Large intestine (tissue), 3 donors: ENCODE results near the gene PRDM16. TPM values are rescaled to one million over a fixed set of nuclear protein-coding genes. Genes with fewer than 3 reads are reported as not detected.

ENCODE experiments used
- DNase-seq, 2 donors: peaks; one replicate each; pipeline versions ENCODE4 v3.0.0 to v3.0.0-alpha.2; 2013
- H3K27ac ChIP-seq: one replicate; pipeline ENCODE4 v1.5.1; 2013; ENCODE audit warnings: low read length
- H3K27me3 ChIP-seq: 2 replicates; pipeline ENCODE4 v1.6.1; 2013; ENCODE audit warnings: low read length; ENCODE audit not compliant: control insufficient read depth, insufficient read depth
- H3K36me3 ChIP-seq: 2 replicates; pipeline ENCODE4 v1.6.1; 2013; ENCODE audit warnings: low read length; ENCODE audit not compliant: control insufficient read depth, insufficient read depth
- H3K4me1 ChIP-seq: one replicate; pipeline ENCODE4 v1.6.1; 2013; ENCODE audit warnings: low read length; ENCODE audit not compliant: control insufficient read depth, insufficient read depth
- H3K4me3 ChIP-seq: one replicate; pipeline ENCODE4 v1.5.1; 2013; ENCODE audit warnings: low read length
- H3K9me3 ChIP-seq: one replicate; pipeline ENCODE4 v1.6.1; 2013; ENCODE audit warnings: mild to moderate bottlenecking, low read depth, low read length, moderate library complexity; ENCODE audit not compliant: control insufficient read depth
- WGBS: methylation state at CpG from one replicate; pipeline ENCODE4 v1.1.5; 2013; ENCODE audit warnings: low lambda C conversion rate; ENCODE audit not compliant: insufficient coverage; 5-methylcytosine and 5-hydroxymethylcytosine counted together
- polyA plus RNA-seq: library from polyadenylated mRNA; unstranded; fragments of 120-200 nt; gene quantifications from one replicate; pipeline ENCODE4 v1.2.1, GENCODE V29; 2013

Gene PRDM16
- polyA plus RNA-seq, 1 donor: 20.6 TPM

- no peak overlapping the region for H3K27ac ChIP-seq
- WGBS: 100% methylated on average over 4 of the region's 13 CpGs
- H3K4me1 ChIP-seq: peaks cover 3% of the 10 kb centered on the region
- no peak overlapping the region for H3K4me3 ChIP-seq
- H3K9me3 ChIP-seq: no peaks in the 10 kb centered on the region
- DNase-seq: no peak
- no peaks in the 10 kb centered on the region for H3K36me3 ChIP-seq
- H3K27me3 ChIP-seq: peaks cover 30% of the 10 kb centered on the region
Measured at GRCh38 chr1:3141129-3141528, 72.1 kb downstream of the PRDM16 start.

DNA sequence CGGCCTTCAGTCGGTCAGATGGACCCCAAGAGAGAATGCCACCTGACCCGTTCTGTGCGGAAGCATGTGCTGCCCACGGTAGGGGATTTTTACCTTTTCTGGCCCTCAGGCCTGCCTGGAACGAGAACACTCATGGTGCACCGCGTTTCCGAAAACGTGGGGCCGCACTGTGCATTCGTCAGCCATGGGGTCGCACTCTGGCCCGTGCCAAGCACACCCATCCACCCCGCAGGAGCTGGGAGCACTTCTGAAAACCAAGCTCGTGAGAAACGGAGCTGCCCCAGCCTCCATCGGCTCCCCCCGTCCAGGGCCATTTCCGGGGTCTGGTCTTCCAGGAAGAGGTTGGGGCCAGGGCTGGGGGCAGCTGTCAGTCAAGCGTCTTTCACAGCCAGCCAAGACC lies 72.8 kb downstream of the PRDM16 start:
- no peak for DNase-seq
- no peaks in the 10 kb centered on the region for H3K9me3 ChIP-seq
- H3K27me3 ChIP-seq: peaks cover 30% of the 10 kb centered on the region
- no peaks in the 10 kb centered on the region for H3K4me1 ChIP-seq
- H3K27ac ChIP-seq: no peak overlapping the region
- no peaks in the 10 kb centered on the region for H3K36me3 ChIP-seq
- WGBS: no CpG with 5 or more reads among the region's 21 CpGs
- no peak overlapping the region for H3K4me3 ChIP-seq

DNA sequence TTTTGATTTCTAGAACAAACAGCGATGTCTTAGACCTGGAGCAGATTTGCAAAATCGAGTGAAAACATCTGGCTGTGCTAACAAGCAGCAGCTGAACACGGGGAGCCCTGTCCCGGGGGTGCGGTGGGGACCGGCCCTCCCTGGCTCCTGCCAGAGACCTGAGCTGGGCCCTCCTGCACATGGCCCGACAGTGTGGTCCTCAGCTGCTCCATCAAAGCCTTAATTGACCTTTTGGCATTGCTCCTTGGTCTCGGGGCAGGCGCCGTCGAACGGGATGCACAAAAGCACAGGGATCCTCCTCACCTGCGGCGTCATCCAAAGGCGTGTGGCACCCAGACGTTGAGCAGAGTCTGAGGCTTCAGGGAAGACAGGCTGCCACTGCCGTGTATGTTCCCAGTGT lies 73.2 kb downstream of the PRDM16 start:
- DNase-seq: no peak
- Histone ChIP-seq H3K4me1 (no peaks in the 10 kb centered on the region), H3K27me3 (peaks cover 30% of the 10 kb centered on the region), H3K4me3 (no peak overlapping the region), H3K36me3 (no peaks in the 10 kb centered on the region), H3K27ac (no peak overlapping the region), H3K9me3 (no peaks in the 10 kb centered on the region)
- WGBS: no CpG with 5 or more reads among the region's 17 CpGs

DNA sequence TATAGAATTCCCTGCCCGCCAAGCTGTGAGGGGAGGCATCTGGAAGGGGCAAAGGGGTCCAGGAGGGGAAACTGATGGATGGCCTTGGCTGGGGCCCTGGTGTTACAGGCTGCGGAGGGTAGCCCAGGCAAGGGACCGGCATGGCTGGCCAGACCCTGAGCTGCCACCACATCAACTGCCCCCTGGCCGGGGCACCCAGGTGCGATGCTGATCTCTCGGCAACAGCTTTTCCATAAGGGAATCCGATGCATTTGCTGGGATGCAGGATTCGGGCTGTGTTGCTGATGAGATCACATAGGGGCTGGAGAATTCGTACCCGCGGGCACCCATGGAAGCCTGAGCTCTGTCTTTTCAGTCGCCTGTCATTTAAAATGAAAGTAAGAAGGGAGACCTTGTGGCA lies 73.7 kb downstream of the PRDM16 start:
- Histone ChIP-seq H3K27me3 (peaks cover 30% of the 10 kb centered on the region), H3K4me1 (no peaks in the 10 kb centered on the region), H3K36me3 (no peaks in the 10 kb centered on the region), H3K4me3 (no peak overlapping the region), H3K27ac (no peak overlapping the region), H3K9me3 (no peaks in the 10 kb centered on the region)
- DNase-seq: no peak
- WGBS: no CpG with 5 or more reads among the region's 12 CpGs

DNA sequence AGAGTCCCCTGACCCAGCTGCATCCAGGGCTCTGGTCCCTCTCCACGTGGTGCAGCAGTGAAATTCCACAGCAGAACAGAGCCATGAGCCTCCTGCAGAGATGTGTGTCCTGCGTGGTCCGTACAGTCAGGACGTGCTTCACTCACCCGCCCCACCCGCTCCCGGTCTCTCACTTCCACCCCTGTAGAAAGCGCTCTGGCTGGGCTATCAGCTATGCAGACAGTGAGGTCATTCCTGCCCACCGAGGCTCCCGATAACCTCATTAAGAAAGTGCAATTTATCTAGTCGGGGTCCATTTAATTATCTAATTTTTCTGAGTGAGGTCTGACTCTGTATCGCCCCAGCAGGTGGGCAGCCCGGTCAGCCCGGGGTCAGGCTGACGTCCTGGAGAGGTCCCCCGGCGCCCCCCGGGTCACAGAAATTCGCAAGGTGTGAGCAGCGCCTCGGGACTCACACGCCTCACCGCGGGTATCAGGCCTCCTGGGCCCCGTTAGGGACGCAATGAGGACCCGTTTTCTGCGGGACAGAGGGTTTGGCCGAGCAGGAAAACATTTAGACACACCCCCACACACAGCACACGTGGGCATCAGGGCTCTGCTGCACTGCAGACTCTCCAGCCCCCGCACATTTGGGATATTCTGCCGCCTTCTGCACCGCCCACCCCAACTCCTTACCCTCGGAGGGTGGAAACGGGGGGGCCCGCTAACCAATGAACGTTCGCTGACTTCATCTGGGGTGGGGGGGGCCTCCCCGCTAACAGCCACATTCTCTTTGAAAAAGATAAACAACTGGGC lies 76.7 kb downstream of the PRDM16 start:
- no CpG with 5 or more reads among the region's 39 CpGs for whole genome bisulfite sequencing
- DNase-seq: no peak
- H3K27ac ChIP-seq: no peak overlapping the region

GRCh38 chr1:3146458-3146857 lies 77.5 kb downstream of the PRDM16 start:
- Histone ChIP-seq H3K9me3 (no peaks in the 10 kb centered on the region), H3K36me3 (no peaks in the 10 kb centered on the region), H3K4me3 (no peak overlapping the region), H3K27ac (no peak overlapping the region), H3K27me3 (no peaks in the 10 kb centered on the region), H3K4me1 (no peaks in the 10 kb centered on the region)
- DNase-seq: no peak
- WGBS: no CpG with 5 or more reads among the region's 14 CpGs

More for the DNA sequence above, 76.7 kb downstream of the PRDM16 start:
- Histone ChIP-seq H3K27me3 (peaks cover 6% of the 10 kb centered on the region), H3K4me3 (no peak overlapping the region), H3K9me3 (no peaks in the 10 kb centered on the region), H3K4me1 (no peaks in the 10 kb centered on the region), H3K36me3 (no peaks in the 10 kb centered on the region)

- Histone ChIP-seq H3K27ac (no peak overlapping the region), H3K9me3 (no peaks in the 10 kb centered on the region), H3K4me1 (no peaks in the 10 kb centered on the region), H3K27me3 (no peaks in the 10 kb centered on the region), H3K4me3 (no peak overlapping the region), H3K36me3 (no peaks in the 10 kb centered on the region)
- DNase-seq: no peak
- no CpG with 5 or more reads among the region's 19 CpGs for WGBS
Measured at GRCh38 chr1:3146907-3147306, 77.9 kb downstream of the PRDM16 start.

GRCh38 chr1:3148171-3148570 lies 79.2 kb downstream of the PRDM16 start:
- no peaks in the 10 kb centered on the region for H3K27me3 ChIP-seq
- no CpG with 5 or more reads among the region's 6 CpGs for WGBS

GRCh38 chr1:3149277-3149676 lies 80.3 kb downstream of the PRDM16 start:
- no peaks in the 10 kb centered on the region for H3K4me1 ChIP-seq
- no peak for DNase-seq
- H3K4me3 ChIP-seq: no peak overlapping the region
- H3K27ac ChIP-seq: no peak overlapping the region
- no peaks in the 10 kb centered on the region for H3K36me3 ChIP-seq
- H3K27me3 ChIP-seq: no peaks in the 10 kb centered on the region
- WGBS: no CpG with 5 or more reads among the region's 8 CpGs
- no peaks in the 10 kb centered on the region for H3K9me3 ChIP-seq

More at GRCh38 chr1:3148171-3148570, 79.2 kb downstream of the PRDM16 start:
- Histone ChIP-seq H3K4me3 (no peak overlapping the region), H3K4me1 (no peaks in the 10 kb centered on the region), H3K36me3 (no peaks in the 10 kb centered on the region), H3K27ac (no peak overlapping the region), H3K9me3 (no peaks in the 10 kb centered on the region)
- DNase-seq: no peak

DNA sequence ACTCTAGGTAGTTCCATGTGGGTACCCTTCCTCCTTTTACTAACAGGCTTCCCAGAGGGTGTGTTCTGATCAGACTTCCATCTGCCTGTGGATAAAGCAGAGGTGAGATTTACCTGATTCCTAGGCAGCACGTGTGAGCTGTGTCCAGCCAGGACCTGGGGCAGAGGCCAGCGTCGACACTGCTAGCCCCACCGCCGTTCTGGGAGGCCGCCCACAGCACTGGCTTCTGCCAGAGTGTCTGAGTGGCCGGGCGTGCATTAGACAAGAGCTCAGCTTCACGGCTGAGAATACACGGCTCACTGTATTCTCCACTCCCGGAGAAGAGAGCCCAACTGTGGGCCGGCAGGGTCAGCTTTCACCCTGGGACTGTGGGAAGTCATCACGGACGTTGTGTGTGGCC lies 82.5 kb downstream of the PRDM16 start:
- Histone ChIP-seq H3K9me3 (no peaks in the 10 kb centered on the region), H3K27ac (no peak overlapping the region), H3K27me3 (no peaks in the 10 kb centered on the region), H3K36me3 (no peaks in the 10 kb centered on the region), H3K4me3 (no peak overlapping the region), H3K4me1 (no peaks in the 10 kb centered on the region)
- DNase-seq: no peak
- no CpG with 5 or more reads among the region's 14 CpGs for WGBS

DNA sequence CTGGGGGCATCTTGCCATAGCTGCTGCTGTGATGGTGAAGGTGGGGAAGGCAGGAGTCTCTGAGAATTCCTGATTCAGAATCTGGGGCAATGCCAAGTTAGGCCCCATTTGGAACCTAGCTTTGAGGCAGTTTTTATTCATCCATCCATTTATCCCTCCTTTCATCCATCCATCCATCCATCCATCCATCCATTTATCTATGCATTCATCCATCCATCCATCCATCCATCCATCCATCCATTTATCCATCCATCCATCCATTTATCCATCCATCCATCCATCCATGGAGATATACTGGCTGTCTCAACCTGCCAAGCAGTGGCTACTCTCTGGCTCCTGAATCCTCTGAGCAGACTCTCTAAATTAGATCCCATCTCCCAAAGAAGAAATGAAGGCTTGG lies 83.1 kb downstream of the PRDM16 start:
- Histone ChIP-seq H3K9me3 (no peaks in the 10 kb centered on the region), H3K27ac (no peak overlapping the region), H3K4me3 (no peak overlapping the region), H3K36me3 (no peaks in the 10 kb centered on the region), H3K27me3 (no peaks in the 10 kb centered on the region), H3K4me1 (no peaks in the 10 kb centered on the region)
- no peak for DNase-seq
